HCT116 (cell line): ENCODE results near the gene FAM163B. TPM values are rescaled to one million over a fixed set of nuclear protein-coding genes. Genes with fewer than 3 reads are reported as not detected.

Experiments
- ATAC-seq: fragments of 200-7000 bp; cut with Tn5 transposase; 2 replicates; pipeline ENCODE4 v1.9.1; 2020; ENCODE audit warnings: mild to moderate bottlenecking, moderate library complexity
- BruUV-seq: library from RNA; stranded (reverse); fragments of 400-500 nt; replicated peaks from 2 replicates; lab custom pipeline; 2021; lab: Mats Ljungman, UMichigan
- CTCF ChIA-PET: fragments of 300-600 bp; sonication (Branson Sonifier 250); formaldehyde crosslinking; loops from one replicate; lab custom pipeline; 2021; ENCODE audit warnings: antibody characterized with exemption; lab: Charles Lee
- POLR2A ChIA-PET: fragments of 300-600, 350-600 bp; sonication (Branson Sonifier 250); formaldehyde crosslinking; loops from one replicate; lab custom pipeline; 2021; ENCODE audit warnings: antibody characterized with exemption; lab: Charles Lee
- RAD21 ChIA-PET, 2 experiments: fragments of 300-600 bp; sonication (Branson Sonifier 250); formaldehyde crosslinking; loops; one replicate each; lab custom pipeline; 2023; ENCODE audit warnings: low total read pairs in 2 of 2; ENCODE audit not compliant: uncharacterized antibody in 2 of 2, unreplicated experiment in 2 of 2, low non-redundant PET in 1 of 2; lab: Charles Lee
- DNase-seq: peaks from one replicate; pipeline ENCODE4 v3.0.0-alpha.2; 2010; ENCODE audit warnings: low read depth, low spot score
- H2AFZ ChIP-seq: fragments of 200-600 bp; shearing (Covaris generic), sonication (generic); 2 replicates; pipeline ENCODE4 v1.6.1; 2017; ENCODE audit warnings: low read depth, mixed run types, mixed read lengths, antibody characterized with exemption, low read length; ENCODE audit not compliant: poor library complexity, severe bottlenecking
- H3K27ac ChIP-seq: 2 replicates; pipeline ENCODE4 v1.5.1; 2012; ENCODE audit warnings: low read depth, low read length
- H3K27me3 ChIP-seq: fragments of 200-600 bp; sonication (generic); 2 replicates; pipeline ENCODE4 v1.6.1; 2016; ENCODE audit warnings: mixed run types, low read length, mixed read lengths; ENCODE audit not compliant: insufficient read depth
- H3K36me3 ChIP-seq, 2 experiments: fragments of 200-500 bp in 1 of 2; fragments of 200-600 bp in 1 of 2; sonication (Bioruptor generic) in 1 of 2; sonication (generic) in 1 of 2; 2 replicates each; pipeline versions ENCODE4 v1.5.1 to v1.6.1; 2014 to 2016; ENCODE audit warnings: low read length in 2 of 2, inconsistent platforms in 1 of 2, mixed read lengths in 1 of 2, mixed run types in 1 of 2; ENCODE audit not compliant: insufficient read depth in 2 of 2, control insufficient read depth in 1 of 2
- H3K4me1 ChIP-seq, 2 experiments: fragments of 200-600 bp in 1 of 2; sonication (generic) in 1 of 2; 2 replicates each; pipeline versions ENCODE4 v1.5.1 to v1.6.1; 2012 to 2017; ENCODE audit warnings: low read length in 2 of 2, inconsistent platforms in 1 of 2, mild to moderate bottlenecking in 1 of 2, mixed read lengths in 1 of 2, mixed run types in 1 of 2, moderate library complexity in 1 of 2; ENCODE audit not compliant: insufficient read depth in 2 of 2, control insufficient read depth in 1 of 2
- H3K4me2 ChIP-seq: fragments of 200-600 bp; sonication (generic); 2 replicates; pipeline ENCODE4 v1.6.1; 2017; ENCODE audit warnings: mixed run types, low read length, mixed read lengths
- H3K4me3 ChIP-seq, 2 experiments: fragments of 200-600 bp in 1 of 2; sonication (generic) in 1 of 2; replicated peaks in 1 of 2; 2 replicates each; pipeline ENCODE4 v1.5.1; 2011 to 2016; ENCODE audit warnings: low read length in 2 of 2, control low read depth in 1 of 2, low read depth in 1 of 2, mild to moderate bottlenecking in 1 of 2, mixed read lengths in 1 of 2, mixed run types in 1 of 2
- H3K79me2 ChIP-seq: fragments of 200-600 bp; sonication (generic); 2 replicates; pipeline ENCODE4 v1.6.1; 2017; ENCODE audit warnings: mild to moderate bottlenecking, mixed run types, low read length, moderate library complexity, mixed read lengths; ENCODE audit not compliant: insufficient read depth
- H3K9ac ChIP-seq: fragments of 200-600 bp; sonication (generic); 2 replicates; pipeline ENCODE4 v1.6.1; 2016; ENCODE audit warnings: low read length, mixed read lengths
- H3K9me2 ChIP-seq: fragments of 200-600 bp; sonication (generic), shearing (Covaris generic); 2 replicates; pipeline ENCODE4 v1.6.1; 2017; ENCODE audit warnings: mixed run types, mild to moderate bottlenecking, moderate library complexity; ENCODE audit not compliant: insufficient read depth
- H3K9me3 ChIP-seq, 2 experiments: fragments of 200-500 bp in 1 of 2; fragments of 200-600 bp in 1 of 2; sonication (Bioruptor generic) in 1 of 2; sonication (generic) in 1 of 2; 2 replicates each; pipeline ENCODE4 v1.6.1; 2014 to 2017; ENCODE audit warnings: low read length in 2 of 2, mixed read lengths in 2 of 2, inconsistent platforms in 1 of 2, low read depth in 1 of 2, mild to moderate bottlenecking in 1 of 2, mixed run types in 1 of 2, moderate library complexity in 1 of 2; ENCODE audit not compliant: control insufficient read depth in 1 of 2, insufficient read depth in 1 of 2
- H4K20me1 ChIP-seq: fragments of 200-600 bp; sonication (generic), shearing (Covaris generic); 2 replicates; pipeline ENCODE4 v1.6.1; 2017; ENCODE audit warnings: mixed run types, mild to moderate bottlenecking, moderate library complexity; ENCODE audit not compliant: insufficient read depth
- CBX3 ChIP-seq: IDR thresholded peaks from 2 replicates; pipeline ENCODE4 v1.6.1; 2012; ENCODE audit warnings: low read depth
- CEBPB ChIP-seq: IDR thresholded peaks from 2 replicates; pipeline ENCODE4 v1.6.1; 2012; ENCODE audit warnings: low read depth
- EGR1 ChIP-seq: IDR thresholded peaks from 2 replicates; pipeline ENCODE4 v1.6.1; 2012; ENCODE audit warnings: low read depth
- ELF1 ChIP-seq: IDR thresholded peaks from 2 replicates; pipeline ENCODE4 v1.6.1; 2012; ENCODE audit warnings: low read depth, borderline replicate concordance
- EZH2 ChIP-seq: fragments of 200-600 bp; sonication (generic); IDR thresholded peaks from 2 replicates; pipeline ENCODE4 v1.6.1; 2017; ENCODE audit warnings: antibody characterized with exemption, mixed run types
- EZH2phosphoT487 ChIP-seq: fragments of 200-600 bp; IDR thresholded peaks from 2 replicates; pipeline ENCODE4 v1.6.1; 2018; ENCODE audit warnings: antibody characterized with exemption, borderline replicate concordance
- FOSL1 ChIP-seq: IDR thresholded peaks from 2 replicates; pipeline ENCODE4 v1.6.1; 2012; ENCODE audit warnings: low read depth
- JUND ChIP-seq: IDR thresholded peaks from 2 replicates; pipeline ENCODE4 v1.6.1; 2012
- POLR2AphosphoS5 ChIP-seq: IDR thresholded peaks from 2 replicates; pipeline ENCODE4 v1.6.1; 2011; ENCODE audit warnings: mild to moderate bottlenecking, low read depth, low read length, moderate library complexity
- SIN3A ChIP-seq: IDR thresholded peaks from 2 replicates; pipeline ENCODE4 v1.6.1; 2012; ENCODE audit warnings: low read depth
- SP1 ChIP-seq: IDR thresholded peaks from 2 replicates; pipeline ENCODE4 v1.6.1; 2012; ENCODE audit warnings: low read depth
- SRF ChIP-seq: IDR thresholded peaks from 2 replicates; pipeline ENCODE4 v1.6.1; 2012; ENCODE audit warnings: low read depth
- TCF7L2 ChIP-seq: IDR thresholded peaks from 2 replicates; pipeline ENCODE4 v1.7.0; 2011; ENCODE audit warnings: borderline replicate concordance, inconsistent platforms; ENCODE audit not compliant: insufficient read depth, insufficient read length; ENCODE audit errors: extremely low read depth
- YY1 ChIP-seq: IDR thresholded peaks from 2 replicates; pipeline ENCODE4 v1.6.1; 2011; ENCODE audit warnings: low read length, low read depth, moderate library complexity, mild to moderate bottlenecking; ENCODE audit not compliant: insufficient replicate concordance; ENCODE audit errors: extremely low read depth
- ZFX ChIP-seq: fragments of 450-650 bp; IDR thresholded peaks from 2 replicates; pipeline ENCODE4 v1.6.1; 2017
- ZNF274 ChIP-seq: fragments of 200-500 bp; sonication (Bioruptor generic); IDR thresholded peaks from 2 replicates; pipeline ENCODE4 v1.6.1; 2014; ENCODE audit warnings: mild to moderate bottlenecking, low read depth, low read length, inconsistent platforms
- intact Hi-C: fragments of 100-400 bp; cut with micrococcal nuclease; formaldehyde crosslinking; loops from 2 replicates; pipeline ENCODE4 v1.10.0; 2022
- total RNA-seq: library from RNA; stranded (reverse); gene quantifications from one replicate; pipeline ENCODE4 v1.2.1, GENCODE V29; 2021; ENCODE audit not compliant: unreplicated experiment
- TF ChIP-seq, protein P1 (sequence below), 3 experiments: fragments of 200-600 bp in 1 of 3; sonication (generic) in 1 of 3; IDR thresholded peaks in 2 of 3; conservative IDR thresholded peaks in 1 of 3; 2 replicates each; pipeline ENCODE4 v1.5.1; 2012 to 2017; ENCODE audit warnings: low read depth in 2 of 3, low read length in 2 of 3, antibody characterized with exemption in 1 of 3, borderline replicate concordance in 1 of 3, control low read depth in 1 of 3, mild to moderate bottlenecking in 1 of 3, mixed read lengths in 1 of 3, mixed run types in 1 of 3, moderate library complexity in 1 of 3; ENCODE audit not compliant: insufficient read depth in 1 of 3
- TF ChIP-seq, protein P2 (sequence below): IDR thresholded peaks from 2 replicates; pipeline ENCODE4 v1.6.1; 2011; ENCODE audit warnings: mild to moderate bottlenecking, low read length, moderate library complexity; ENCODE audit not compliant: insufficient replicate concordance; ENCODE audit errors: extremely low read depth
- TF ChIP-seq, protein P3 (sequence below): IDR thresholded peaks from 2 replicates; pipeline ENCODE4 v1.6.1; 2012

FAM163B gene
- total RNA-seq, 1 experiment from 2014 or later = not detected

DNA sequence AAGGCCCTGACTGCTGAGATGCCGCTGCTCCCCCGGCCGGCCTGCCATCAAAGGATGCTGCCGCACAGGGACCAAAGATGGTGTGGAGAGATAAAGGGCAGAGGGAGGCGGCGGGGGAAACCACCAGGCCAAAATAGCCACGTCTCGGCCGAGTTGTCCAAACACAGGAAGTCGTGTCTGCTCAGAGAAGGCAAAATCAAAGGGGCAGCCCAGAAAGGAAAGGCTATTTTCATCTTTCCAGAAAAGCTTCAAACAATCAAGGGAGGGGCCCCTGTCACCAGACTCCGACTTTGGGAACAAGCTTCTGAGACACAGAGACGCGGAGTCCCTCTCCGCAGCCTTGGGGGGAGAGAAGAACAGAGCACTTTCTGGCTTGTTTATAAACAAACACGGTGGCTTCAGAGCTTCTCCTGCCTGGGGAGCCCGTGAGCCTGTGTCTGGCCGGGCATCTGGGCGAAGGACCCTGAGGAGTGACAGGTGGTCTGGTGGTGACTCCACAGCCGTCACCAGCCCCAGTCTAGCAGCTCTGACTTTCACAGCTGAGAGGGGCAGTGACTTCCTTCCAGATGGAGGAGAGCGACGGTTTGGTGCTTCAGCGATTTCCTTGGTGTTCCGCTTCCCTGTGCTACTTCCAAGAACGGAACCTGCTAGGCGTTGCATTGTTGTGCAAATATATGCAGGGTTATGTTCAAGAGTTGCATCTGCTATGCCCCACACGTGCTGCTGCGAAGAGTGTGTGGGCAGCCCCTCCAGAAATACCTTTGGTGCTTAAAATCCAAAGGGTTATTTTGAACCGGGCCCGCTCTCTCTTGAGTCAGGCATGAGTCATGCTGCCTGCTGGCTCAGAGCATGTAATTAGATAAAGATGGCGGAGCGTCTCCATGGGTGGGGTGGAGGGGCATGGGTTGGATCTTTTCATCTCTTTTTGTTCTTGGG, 50.7 kb downstream of the FAM163B start:
- CTCF ChIA-PET = no interaction called here
- peak overlapping the region; percentile 46 for H3K9ac ChIP-seq
- no peaks in the 10 kb centered on the region for H3K9me2 ChIP-seq
- H3K9me3 ChIP-seq = no peaks in the 10 kb centered on the region
- peak overlapping the region; percentile 78 for H3K27ac ChIP-seq
- H2AFZ ChIP-seq = peak overlapping the region; percentile 92
- H4K20me1 ChIP-seq = no peaks in the 10 kb centered on the region
- ATAC-seq (peak; percentile 80), DNase-seq (peak; percentile 54)
- peak overlapping the region; percentile 32 to 54 for H3K4me3 ChIP-seq
- intact Hi-C loops = no loop called here
- H3K27me3 ChIP-seq = peaks cover 7% of the 10 kb centered on the region; the same call in 1 of the 2 replicates
- no peaks in the 10 kb centered on the region for H3K79me2 ChIP-seq
- POLR2A ChIA-PET = interaction anchor here (1.0 kb wide), 1 partner anchor 16 kb away, joined by 3 read pairs; no protein-coding TSS in a partner anchor
- peak overlapping the region; percentile 88 for H3K4me2 ChIP-seq
- RAD21 ChIA-PET = no interaction called here
- no peaks in the 10 kb centered on the region for H3K36me3 ChIP-seq
- BruUV-seq = no TSS peak
- H3K4me1 ChIP-seq = peaks cover 40 to 44% of the 10 kb centered on the region in 2 experiments
- TF ChIP-seq CEBPB = no peak
- TF ChIP-seq TCF7L2 = peak; percentile 95
- TF ChIP-seq, protein P1, sequence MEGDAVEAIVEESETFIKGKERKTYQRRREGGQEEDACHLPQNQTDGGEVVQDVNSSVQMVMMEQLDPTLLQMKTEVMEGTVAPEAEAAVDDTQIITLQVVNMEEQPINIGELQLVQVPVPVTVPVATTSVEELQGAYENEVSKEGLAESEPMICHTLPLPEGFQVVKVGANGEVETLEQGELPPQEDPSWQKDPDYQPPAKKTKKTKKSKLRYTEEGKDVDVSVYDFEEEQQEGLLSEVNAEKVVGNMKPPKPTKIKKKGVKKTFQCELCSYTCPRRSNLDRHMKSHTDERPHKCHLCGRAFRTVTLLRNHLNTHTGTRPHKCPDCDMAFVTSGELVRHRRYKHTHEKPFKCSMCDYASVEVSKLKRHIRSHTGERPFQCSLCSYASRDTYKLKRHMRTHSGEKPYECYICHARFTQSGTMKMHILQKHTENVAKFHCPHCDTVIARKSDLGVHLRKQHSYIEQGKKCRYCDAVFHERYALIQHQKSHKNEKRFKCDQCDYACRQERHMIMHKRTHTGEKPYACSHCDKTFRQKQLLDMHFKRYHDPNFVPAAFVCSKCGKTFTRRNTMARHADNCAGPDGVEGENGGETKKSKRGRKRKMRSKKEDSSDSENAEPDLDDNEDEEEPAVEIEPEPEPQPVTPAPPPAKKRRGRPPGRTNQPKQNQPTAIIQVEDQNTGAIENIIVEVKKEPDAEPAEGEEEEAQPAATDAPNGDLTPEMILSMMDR (IDR thresholded peaks at IDR 0.05 in 2 of 3, conservative IDR thresholded peaks at IDR 0.05 in 1 of 3; ENCODE audit: borderline replicate concordance in 1 of 3, insufficient read depth in 1 of 3, low read depth in 2 of 3, low read length in 2 of 3) = no peak
- no peak for TF ChIP-seq SIN3A
- TF ChIP-seq YY1 = peak; percentile 87
- 0 out of 2 replicates have a peak, but pooled peaks have one; percentile 23 for TF ChIP-seq POLR2AphosphoS5
- no peak for TF ChIP-seq ELF1
- peak; percentile 95 for TF ChIP-seq FOSL1
- TF ChIP-seq, protein P2, sequence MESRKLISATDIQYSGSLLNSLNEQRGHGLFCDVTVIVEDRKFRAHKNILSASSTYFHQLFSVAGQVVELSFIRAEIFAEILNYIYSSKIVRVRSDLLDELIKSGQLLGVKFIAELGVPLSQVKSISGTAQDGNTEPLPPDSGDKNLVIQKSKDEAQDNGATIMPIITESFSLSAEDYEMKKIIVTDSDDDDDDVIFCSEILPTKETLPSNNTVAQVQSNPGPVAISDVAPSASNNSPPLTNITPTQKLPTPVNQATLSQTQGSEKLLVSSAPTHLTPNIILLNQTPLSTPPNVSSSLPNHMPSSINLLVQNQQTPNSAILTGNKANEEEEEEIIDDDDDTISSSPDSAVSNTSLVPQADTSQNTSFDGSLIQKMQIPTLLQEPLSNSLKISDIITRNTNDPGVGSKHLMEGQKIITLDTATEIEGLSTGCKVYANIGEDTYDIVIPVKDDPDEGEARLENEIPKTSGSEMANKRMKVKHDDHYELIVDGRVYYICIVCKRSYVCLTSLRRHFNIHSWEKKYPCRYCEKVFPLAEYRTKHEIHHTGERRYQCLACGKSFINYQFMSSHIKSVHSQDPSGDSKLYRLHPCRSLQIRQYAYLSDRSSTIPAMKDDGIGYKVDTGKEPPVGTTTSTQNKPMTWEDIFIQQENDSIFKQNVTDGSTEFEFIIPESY = no peak
- TF ChIP-seq JUND = peak; percentile 76
- TF ChIP-seq EZH2phosphoT487 = no peak
- no peak for TF ChIP-seq EZH2
- TF ChIP-seq ZNF274 = no peak
- TF ChIP-seq ZFX = no peak
- no peak for TF ChIP-seq EGR1
- TF ChIP-seq SP1 = no peak; the same call in 1 of the 2 replicates
- TF ChIP-seq, protein P3, sequence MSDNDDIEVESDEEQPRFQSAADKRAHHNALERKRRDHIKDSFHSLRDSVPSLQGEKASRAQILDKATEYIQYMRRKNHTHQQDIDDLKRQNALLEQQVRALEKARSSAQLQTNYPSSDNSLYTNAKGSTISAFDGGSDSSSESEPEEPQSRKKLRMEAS = peak; percentile 70
- TF ChIP-seq CBX3 = no peak; the same call in 1 of the 2 replicates
- no peak; the same call in 1 of the 2 replicates for TF ChIP-seq SRF
